Psoas muscle (tissue), 8 donors: Measurements from ENCODE around the gene DNAH11. TPM values are rescaled to one million over a fixed set of nuclear protein-coding genes. Genes with fewer than 3 reads are reported as not detected.
"Not testable (repeated sequence)": the region's sequence is repeated elsewhere in the genome, so short reads cannot be mapped to it uniquely, and the experiment has no call there.

ENCODE experiments used
- ATAC-seq, 4 donors: fragments of 200-7000 bp; cut with Tn5 transposase; one replicate each; pipeline ENCODE4 v1.9.1; 2020; ENCODE audit warnings: moderate library complexity in 3 of 4, mild to moderate bottlenecking in 2 of 4
- DNase-seq, 2 donors: peaks; one replicate each; pipeline ENCODE4 v3.0.0-alpha.2; 2020
- H3K27ac ChIP-seq: fragments of 200-600 bp; one replicate; pipeline ENCODE4 v1.8.0; 2022
- H3K27me3 ChIP-seq, 3 donors: fragments of 200-600 bp in 1 of 3; one replicate each; pipeline versions ENCODE4 v1.6.1 to v1.8.0; 2013 to 2022; ENCODE audit warnings: low read length in 2 of 3, mild to moderate bottlenecking in 2 of 3, moderate library complexity in 1 of 3; ENCODE audit not compliant: insufficient read depth in 3 of 3
- H3K36me3 ChIP-seq, 2 donors: fragments of 200-600 bp in 1 of 2; one replicate each; pipeline versions ENCODE4 v1.6.1 to v1.8.0; 2013 to 2022; ENCODE audit warnings: low read depth in 1 of 2, mild to moderate bottlenecking in 1 of 2, moderate library complexity in 1 of 2; ENCODE audit not compliant: insufficient read depth in 1 of 2
- H3K4me1 ChIP-seq: fragments of 200-600 bp; one replicate; pipeline ENCODE4 v1.8.0; 2022
- H3K4me3 ChIP-seq: fragments of 200-600 bp; one replicate; pipeline ENCODE4 v1.8.0; 2022; ENCODE audit warnings: mild to moderate bottlenecking
- H3K9me3 ChIP-seq: fragments of 200-600 bp; one replicate; pipeline ENCODE4 v1.8.0; 2022
- WGBS, 3 donors: extraction: QIAGEN DNeasy Blood & Tissue Kit; methylation state at CpG; one replicate each; pipeline versions ENCODE4 v1.1.6 to v1.1.7; 2013; 5-methylcytosine and 5-hydroxymethylcytosine counted together
- intact Hi-C, 2 donors: fragments of 100-400 bp; cut with DNase I; formaldehyde crosslinking; loops; one replicate each; pipeline versions ENCODE4 v1.11.0 to v1.14.2; 2022
- polyA plus RNA-seq, 3 donors: library from polyadenylated mRNA; stranded (reverse); fragments of 200-250 nt; gene quantifications; one replicate each; pipeline ENCODE4 v1.2.3, GENCODE V29; 2013
- total RNA-seq, 4 donors: library from RNA; stranded (reverse); fragmentation: NEBNext Ultra II Directional in 2 of 4; extraction: Animal tissue kit (Norgen Biotek cat#: 25700) in 2 of 4; gene quantifications; one replicate each; pipeline versions ENCODE4 v1.2.1 to v1.2.4, GENCODE V29; 2021 to 2023
- TF ChIP-seq, protein P1 (sequence below): fragments of 200-600 bp; IDR thresholded peaks from one replicate; pipeline ENCODE4 v1.8.0; 2022; ENCODE audit warnings: antibody characterized with exemption
- donor health status: healthy with polysubstance abuse.
- donor health status: DM: no; HTN: no; CAD: no; lungs with moderate emphysema.
- donor health status: Bipolar disorder and iron deficiency.
- donor health status: healthy.
- donor health status: DM: yes; HTN: yes; CAD: no.
- donor health status: DM: no; HTN: no; CAD: no.
- donor health status: DM: no; HTN: no; CAD: no.
- donor health status: DM: yes; HTN: yes; CAD: no.

The DNAH11 gene
- total and polyA plus RNA-seq, 7 donors, result 0.01 to 0.93 (median 0.28) TPM

DNA sequence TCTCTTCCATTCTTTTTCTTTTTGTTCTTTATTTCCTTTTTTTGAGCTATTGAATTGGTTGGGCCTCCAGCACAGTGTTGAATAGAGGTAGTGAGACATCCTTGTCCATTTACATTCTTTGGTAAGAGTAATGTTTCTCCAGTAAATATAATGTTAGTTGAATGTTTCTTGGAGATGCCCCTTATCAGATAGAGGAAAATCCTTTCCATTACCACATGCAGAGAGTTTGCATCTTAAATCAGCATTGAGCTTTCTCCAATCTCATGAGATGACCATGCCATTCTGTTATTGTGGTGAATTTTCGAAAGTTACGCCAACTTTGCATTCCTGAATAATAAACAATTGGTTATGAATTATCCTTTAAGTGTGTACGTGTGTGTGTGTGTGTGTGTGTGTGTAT, 127.7 kb downstream of the DNAH11 start:
- H3K4me3 ChIP-seq, result no peak overlapping the region
- peaks cover 0 to 3% (median 0%) of the 10 kb centered on the region in 3 donors for H3K27me3 ChIP-seq
- 64 to 79% (median 66%) methylated on average over 3 of the region's 3 CpGs for WGBS, 3 donors
- intact Hi-C loops, result no loop called here
- H3K36me3 ChIP-seq, result no peaks in the 10 kb centered on the region
- TF ChIP-seq, protein P1, sequence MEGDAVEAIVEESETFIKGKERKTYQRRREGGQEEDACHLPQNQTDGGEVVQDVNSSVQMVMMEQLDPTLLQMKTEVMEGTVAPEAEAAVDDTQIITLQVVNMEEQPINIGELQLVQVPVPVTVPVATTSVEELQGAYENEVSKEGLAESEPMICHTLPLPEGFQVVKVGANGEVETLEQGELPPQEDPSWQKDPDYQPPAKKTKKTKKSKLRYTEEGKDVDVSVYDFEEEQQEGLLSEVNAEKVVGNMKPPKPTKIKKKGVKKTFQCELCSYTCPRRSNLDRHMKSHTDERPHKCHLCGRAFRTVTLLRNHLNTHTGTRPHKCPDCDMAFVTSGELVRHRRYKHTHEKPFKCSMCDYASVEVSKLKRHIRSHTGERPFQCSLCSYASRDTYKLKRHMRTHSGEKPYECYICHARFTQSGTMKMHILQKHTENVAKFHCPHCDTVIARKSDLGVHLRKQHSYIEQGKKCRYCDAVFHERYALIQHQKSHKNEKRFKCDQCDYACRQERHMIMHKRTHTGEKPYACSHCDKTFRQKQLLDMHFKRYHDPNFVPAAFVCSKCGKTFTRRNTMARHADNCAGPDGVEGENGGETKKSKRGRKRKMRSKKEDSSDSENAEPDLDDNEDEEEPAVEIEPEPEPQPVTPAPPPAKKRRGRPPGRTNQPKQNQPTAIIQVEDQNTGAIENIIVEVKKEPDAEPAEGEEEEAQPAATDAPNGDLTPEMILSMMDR, result no peak
- ATAC-seq (no peak), DNase-seq (no peak)
- H3K9me3 ChIP-seq, result no peaks in the 10 kb centered on the region
- H3K4me1 ChIP-seq, result no peaks in the 10 kb centered on the region
- H3K27ac ChIP-seq, result no peak overlapping the region

DNA sequence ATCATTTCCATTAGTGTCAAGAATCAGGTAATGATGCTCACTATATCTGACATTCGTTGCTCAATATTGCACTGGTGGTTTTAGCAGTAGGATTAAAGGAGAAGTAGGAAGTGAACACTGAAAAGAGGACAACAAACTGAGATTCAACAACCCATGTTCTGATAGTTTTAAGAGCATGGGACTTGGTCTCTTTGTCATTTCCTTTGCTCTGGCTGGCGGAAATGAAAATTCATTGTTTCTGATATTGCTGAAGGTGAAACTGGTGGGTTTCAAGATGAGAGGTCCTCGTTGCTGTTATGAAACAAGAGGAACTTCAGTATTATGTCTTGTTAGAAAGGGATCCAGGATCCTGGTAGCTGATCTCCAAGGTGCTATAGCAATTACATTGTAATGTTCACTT, 129.0 kb downstream of the DNAH11 start:
- Histone ChIP-seq H3K4me3 (no peak overlapping the region), H3K9me3 (no peaks in the 10 kb centered on the region), H3K27ac (no peak overlapping the region), H3K27me3 (peaks cover 0 to 3% (median 0%) of the 10 kb centered on the region in 3 donors), H3K4me1 (no peaks in the 10 kb centered on the region), H3K36me3 (no peaks in the 10 kb centered on the region)
- TF ChIP-seq, protein P1, result no peak
- WGBS, 3 donors, result 71 to 82% (median 77%) methylated on average over 3 of the region's 3 CpGs
- DNase-seq (no peak), ATAC-seq (no peak)
- intact Hi-C loops, result no loop called here

DNA sequence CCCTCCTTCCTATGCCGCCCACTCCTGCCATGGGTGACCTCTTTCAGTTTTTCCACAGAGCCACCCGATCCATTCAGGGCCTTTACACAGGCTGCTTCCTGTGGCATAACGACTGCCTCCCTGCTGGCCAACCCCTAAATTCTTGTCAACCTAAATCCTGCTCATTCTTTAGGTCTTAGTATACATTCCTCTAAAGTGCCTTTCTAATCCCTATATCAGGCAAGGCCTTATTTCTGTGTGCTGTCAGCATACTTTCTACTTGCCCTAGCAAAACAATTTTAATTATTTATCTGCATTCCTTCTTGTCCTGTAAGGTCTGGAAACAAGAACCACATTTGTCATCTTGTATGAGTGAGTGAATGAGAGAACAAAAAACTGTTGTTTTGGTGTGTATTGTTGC, 132.4 kb downstream of the DNAH11 start:
- intact Hi-C loops, result no loop called here
- peaks cover 11% of the 10 kb centered on the region for H3K9me3 ChIP-seq
- no peak overlapping the region for H3K27ac ChIP-seq
- no peaks in the 10 kb centered on the region for H3K36me3 ChIP-seq
- no peak overlapping the region for H3K4me3 ChIP-seq
- no peaks in the 10 kb centered on the region for H3K4me1 ChIP-seq
- peaks cover 0 to 3% (median 0%) of the 10 kb centered on the region in 3 donors for H3K27me3 ChIP-seq
- 32 to 37% (median 36%) methylated on average over 3 of the region's 3 CpGs for WGBS, 3 donors
- DNase-seq (no peak), ATAC-seq (no peak)
- TF ChIP-seq, protein P1, result no peak

DNA sequence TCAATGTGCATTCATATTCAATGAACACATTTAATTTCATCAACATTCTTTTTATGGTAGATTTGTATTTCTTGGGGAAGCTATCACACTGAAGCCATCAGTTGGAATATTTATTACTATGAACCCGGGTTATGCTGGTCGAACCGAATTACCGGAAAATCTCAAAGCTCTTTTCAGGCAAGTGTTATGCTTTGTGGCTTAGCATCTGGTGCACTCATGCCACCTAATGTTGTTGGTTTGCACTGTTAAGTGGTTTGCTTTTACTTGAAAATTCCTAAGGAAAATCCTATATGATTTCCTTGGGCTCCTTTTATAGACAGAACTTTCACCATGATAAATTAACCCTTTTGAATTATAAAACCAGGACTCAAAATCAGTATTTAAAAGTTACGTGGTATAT, 147.9 kb downstream of the DNAH11 start:
- TF ChIP-seq, protein P1, result no peak
- Histone ChIP-seq H3K4me1 (no peaks in the 10 kb centered on the region), H3K4me3 (no peak overlapping the region), H3K9me3 (no peaks in the 10 kb centered on the region), H3K36me3 (no peaks in the 10 kb centered on the region), H3K27ac (no peak overlapping the region), H3K27me3 (peaks cover 0 to 2% (median 0%) of the 10 kb centered on the region in 3 donors)
- DNase-seq, result no peak
- ATAC-seq, result no peak
- intact Hi-C loops, result no loop called here
- WGBS, 3 donors, result 27 to 33% (median 32%) methylated on average over 5 of the region's 5 CpGs

DNA sequence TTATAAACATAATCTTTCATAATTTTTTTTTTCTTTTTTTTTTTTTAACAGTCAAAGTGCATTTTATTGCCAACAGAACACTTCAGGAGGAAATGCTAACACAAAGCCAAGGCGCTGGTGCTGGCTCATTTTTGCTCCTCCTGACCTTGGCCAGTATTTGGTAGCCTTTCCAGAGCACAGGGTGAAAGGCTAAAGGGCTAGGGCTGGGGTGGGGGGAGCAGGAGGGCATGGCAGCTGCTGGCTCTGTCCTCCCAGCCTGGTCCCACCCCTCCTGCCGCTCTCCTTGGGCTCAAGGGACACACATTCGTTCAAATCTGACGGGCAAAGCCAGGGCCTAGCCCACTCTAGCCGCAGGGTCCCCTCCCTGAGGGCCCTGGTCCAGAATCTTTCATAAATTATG, 148.3 kb downstream of the DNAH11 start:
- H3K36me3 ChIP-seq, H3K4me1 ChIP-seq, H3K4me3 ChIP-seq, H3K27ac ChIP-seq, ATAC-seq, DNase-seq, H3K27me3 ChIP-seq, H3K9me3 ChIP-seq, intact Hi-C loops: not testable (repeated sequence)
- 40 to 56% (median 53%) methylated on average over 2 to 4 of the region's 5 CpGs for WGBS, 3 donors

DNA sequence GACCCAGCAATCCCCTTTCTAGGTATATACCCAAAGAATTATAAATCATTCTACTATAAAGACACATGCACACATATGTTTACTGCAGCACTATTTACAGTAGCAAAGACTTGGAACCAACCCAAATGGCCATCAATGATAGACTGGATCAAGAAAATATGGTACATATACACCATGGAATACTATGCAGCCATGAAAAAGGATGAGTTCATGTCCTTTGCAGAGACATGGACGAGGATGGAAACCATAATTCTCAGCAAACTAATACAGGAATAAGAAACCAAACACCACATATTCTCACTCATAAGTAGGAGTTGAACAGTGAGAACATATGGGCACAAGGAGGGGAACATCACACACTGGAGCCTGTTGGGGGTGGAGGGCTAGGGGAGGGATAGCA, 157.7 kb downstream of the DNAH11 start:
- intact Hi-C loops, H3K4me1 ChIP-seq, H3K4me3 ChIP-seq, DNase-seq, H3K27me3 ChIP-seq, H3K36me3 ChIP-seq, ATAC-seq, H3K27ac ChIP-seq, H3K9me3 ChIP-seq: not testable (repeated sequence)
- WGBS, 3 donors, result 68 to 89% (median 77%) methylated on average over 1 of the region's 1 CpG
